Left ventricle myocardium inferior (tissue), 1 donor: ENCODE results near the gene GOLGB1. TPM values are rescaled to one million over a fixed set of nuclear protein-coding genes. Genes with fewer than 3 reads are reported as not detected.

Source experiments
- DNase-seq: peaks from one replicate; pipeline ENCODE4 v3.0.0-alpha.2; 2020
- H3K27ac ChIP-seq: fragments of 200-600 bp; replicated peaks from 2 replicates; pipeline ENCODE4 v1.8.0; 2021
- H3K27me3 ChIP-seq: fragments of 200-600 bp; 2 replicates; pipeline ENCODE4 v1.8.0; 2021; ENCODE audit warnings: low read depth
- H3K36me3 ChIP-seq: fragments of 200-600 bp; 2 replicates; pipeline ENCODE4 v1.8.0; 2021
- H3K4me1 ChIP-seq: fragments of 200-600 bp; 2 replicates; pipeline ENCODE4 v1.8.0; 2021
- H3K4me3 ChIP-seq: fragments of 200-600 bp; 2 replicates; pipeline ENCODE4 v1.8.0; 2021; ENCODE audit warnings: mild to moderate bottlenecking, moderate library complexity
- H3K9me3 ChIP-seq: fragments of 200-600 bp; replicated peaks from 2 replicates; pipeline ENCODE4 v1.8.0; 2021
- CTCF ChIP-seq: fragments of 200-600 bp; IDR thresholded peaks from 2 replicates; pipeline ENCODE4 v1.8.0; 2021; ENCODE audit warnings: antibody characterized with exemption, mild to moderate bottlenecking, borderline replicate concordance
- intact Hi-C: fragments of 100-400 bp; cut with micrococcal nuclease; formaldehyde crosslinking; loops from one replicate; pipeline ENCODE4 v1.11.0; 2022
- total RNA-seq: library from RNA; stranded (reverse); fragmentation: NEBNext Ultra II Directional; extraction: Animal tissue kit (Norgen Biotek cat#: 25700); gene quantifications from one replicate; pipeline ENCODE4 v1.2.1, GENCODE V29; 2021
- donor health status: DM: no; HTN: yes; CAD: no; lungs with severe emphysema.

The GOLGB1 gene
- total RNA-seq, 1 donor from 2014 or later: 56.1 TPM

- intact Hi-C loops: no loop called here
- H3K27ac ChIP-seq: peak overlapping the region; percentile 80
- no peak for TF ChIP-seq CTCF
These were observed 119.9 kb downstream of the GOLGB1 start for GRCh38 chr3:121629601-121630000.

GRCh38 chr3:121627622-121628021 is 121.9 kb downstream of the GOLGB1 start:
- Histone ChIP-seq H3K27ac (peak overlapping the region; percentile 80), H3K9me3 (no peaks in the 10 kb centered on the region), H3K36me3 (peaks cover 20% of the 10 kb centered on the region), H3K4me1 (peaks cover 62% of the 10 kb centered on the region), H3K27me3 (no peaks in the 10 kb centered on the region), H3K4me3 (no peak overlapping the region)
- no peak for TF ChIP-seq CTCF
- intact Hi-C loops: no loop called here
- DNase-seq: peak; percentile 24

More at GRCh38 chr3:121629601-121630000, 119.9 kb downstream of the GOLGB1 start:
- DNase-seq: no peak
- H3K4me3 ChIP-seq: no peak overlapping the region
- no peaks in the 10 kb centered on the region for H3K9me3 ChIP-seq
- H3K4me1 ChIP-seq: peaks cover 50% of the 10 kb centered on the region
- peaks cover 14% of the 10 kb centered on the region for H3K36me3 ChIP-seq
- no peaks in the 10 kb centered on the region for H3K27me3 ChIP-seq

GRCh38 chr3:121627211-121627610 is 122.3 kb downstream of the GOLGB1 start:
- Histone ChIP-seq H3K27me3 (no peaks in the 10 kb centered on the region), H3K4me1 (peaks cover 62% of the 10 kb centered on the region), H3K36me3 (peaks cover 23% of the 10 kb centered on the region), H3K4me3 (no peak overlapping the region), H3K27ac (peak overlapping the region; percentile 80), H3K9me3 (no peaks in the 10 kb centered on the region)
- no peak for DNase-seq
- no peak for TF ChIP-seq CTCF
- intact Hi-C loops: no loop called here

- no peak for TF ChIP-seq CTCF
These were observed 123.0 kb downstream of the GOLGB1 start for GRCh38 chr3:121626495-121626894.

GRCh38 chr3:121624147-121624899 is 125.2 kb downstream of the GOLGB1 start:
- Histone ChIP-seq H3K27me3 (no peaks in the 10 kb centered on the region), H3K4me3 (peak overlapping the region; percentile 28), H3K4me1 (peaks cover 52% of the 10 kb centered on the region), H3K36me3 (peaks cover 35% of the 10 kb centered on the region), H3K9me3 (no peaks in the 10 kb centered on the region), H3K27ac (peak overlapping the region; percentile 55)
- DNase-seq: no peak
- intact Hi-C loops: no loop called here
- TF ChIP-seq CTCF: no peak

More at GRCh38 chr3:121626495-121626894, 123.0 kb downstream of the GOLGB1 start:
- no peaks in the 10 kb centered on the region for H3K27me3 ChIP-seq
- DNase-seq: no peak
- H3K36me3 ChIP-seq: peaks cover 25% of the 10 kb centered on the region
- no peaks in the 10 kb centered on the region for H3K9me3 ChIP-seq
- no peak overlapping the region for H3K4me3 ChIP-seq
- peak overlapping the region; percentile 18 for H3K27ac ChIP-seq
- intact Hi-C loops: no loop called here
- H3K4me1 ChIP-seq: peaks cover 62% of the 10 kb centered on the region
